Activated CD8-positive, alpha-beta memory T cell treated with anti-CD3 and anti-CD28 coated beads, Interleukin-2, amount 50 U/mL, for 1 hour (primary cell): ENCODE measurements around the gene PLPPR3.
A peak's percentile ranks its signal among the peaks of the same experiment; 100 is the strongest.

Experiments used
- DNase-seq: peaks from one replicate; pipeline ENCODE4 v3.0.0-alpha.2; 2020; ENCODE audit errors: extremely low read depth

PLPPR3 gene

GRCh38 chr19:821825-822503, at the start of gene PLPPR3:
Gene PLPPR3 (minus strand): TSS chr19:821955. CDS start chr19:821559, 396 bp downstream.
- DNase-seq = no peak

GRCh38 chr19:870963-871401, 49.2 kb upstream of the PLPPR3 start:
- DNase-seq = no peak

- DNase-seq = no peak
These were observed 48.6 kb upstream of the PLPPR3 start for GRCh38 chr19:870314-870713.

- no peak for DNase-seq
These were observed 47.8 kb upstream of the PLPPR3 start for GRCh38 chr19:869245-870177.

GRCh38 chr19:868458-869244, 46.9 kb upstream of the PLPPR3 start:
- DNase-seq = no peak

- no peak for DNase-seq
These were observed 46.2 kb upstream of the PLPPR3 start for GRCh38 chr19:867855-868457.

GRCh38 chr19:867301-867793, 45.6 kb upstream of the PLPPR3 start:
- no peak for DNase-seq

- no peak for DNase-seq
These were observed 45.1 kb upstream of the PLPPR3 start for GRCh38 chr19:866769-867300.

GRCh38 chr19:863315-863620, 41.5 kb upstream of the PLPPR3 start:
- DNase-seq = no peak

- DNase-seq = peak; percentile 37
These were observed 41.0 kb upstream of the PLPPR3 start for GRCh38 chr19:862581-863314.

GRCh38 chr19:861756-862580, 40.2 kb upstream of the PLPPR3 start:
- DNase-seq = peak; percentile 36

- DNase-seq = no peak
These were observed 39.5 kb upstream of the PLPPR3 start for GRCh38 chr19:861141-861755.

GRCh38 chr19:858868-859843, 37.4 kb upstream of the PLPPR3 start, which contains the start of gene CFD:
Gene CFD (plus strand): TSS chr19:859664. CDS start chr19:859690, 26 bp downstream.
- no peak for DNase-seq

GRCh38 chr19:858284-858683, 36.5 kb upstream of the PLPPR3 start:
- no peak for DNase-seq

GRCh38 chr19:855566-856120, 33.9 kb upstream of the PLPPR3 start:
- no peak for DNase-seq

GRCh38 chr19:855142-855541, 33.4 kb upstream of the PLPPR3 start:
- no peak for DNase-seq

GRCh38 chr19:854549-854948, 32.8 kb upstream of the PLPPR3 start:
- no peak for DNase-seq
